ENCODE results near the gene GMPS.

GRCh38 chr3:155890671-155891190, 20.3 kb downstream of the GMPS start:
- TF ChIP-seq CTCF (IDR thresholded peaks at IDR 0.05): no peak
- no peak for TF ChIP-seq POLR2A (IDR thresholded peaks at IDR 0.05)
- TF ChIP-seq POLR2AphosphoS5 (IDR thresholded peaks at IDR 0.05): no peak
